ENCODE data around the gene MAP1B.

The MAP1B gene

DNA sequence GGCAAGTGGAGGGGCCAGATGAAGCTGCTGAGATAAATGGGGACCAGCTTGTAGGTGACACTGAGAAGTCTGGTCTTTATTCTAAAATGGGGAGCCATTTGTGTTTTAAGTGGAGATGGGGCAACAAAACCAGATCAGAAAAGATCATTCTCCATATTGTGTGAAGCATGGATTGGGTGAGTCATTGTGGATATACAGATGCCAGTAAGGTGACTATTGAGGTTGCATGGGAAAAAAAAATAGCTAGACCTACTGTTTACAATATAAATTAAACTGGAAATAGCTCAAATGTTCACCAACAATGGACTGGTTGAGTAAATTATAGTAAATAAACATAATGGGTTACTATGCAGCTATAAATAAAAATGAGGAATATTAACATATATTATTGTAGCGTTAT lies 5.4 kb upstream of the MAP1B start:
- no peak for DNase-seq

DNA sequence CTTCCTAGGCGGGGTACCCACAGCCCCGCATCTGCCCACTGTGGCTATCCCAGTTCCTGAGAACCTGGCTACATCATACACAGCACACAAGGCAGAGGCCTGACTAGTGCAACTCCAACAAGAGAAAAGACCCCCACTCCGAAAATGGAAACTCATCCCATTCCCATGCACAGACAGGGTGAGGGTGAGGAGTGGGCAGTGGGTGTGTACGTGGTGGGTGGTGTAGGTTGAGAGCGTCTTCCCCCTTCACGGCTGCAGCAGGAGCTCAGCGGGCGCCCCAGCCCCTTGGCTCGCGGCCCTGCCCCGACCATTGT lies 501 bp upstream of the MAP1B start:
- DNase-seq: no peak

DNA sequence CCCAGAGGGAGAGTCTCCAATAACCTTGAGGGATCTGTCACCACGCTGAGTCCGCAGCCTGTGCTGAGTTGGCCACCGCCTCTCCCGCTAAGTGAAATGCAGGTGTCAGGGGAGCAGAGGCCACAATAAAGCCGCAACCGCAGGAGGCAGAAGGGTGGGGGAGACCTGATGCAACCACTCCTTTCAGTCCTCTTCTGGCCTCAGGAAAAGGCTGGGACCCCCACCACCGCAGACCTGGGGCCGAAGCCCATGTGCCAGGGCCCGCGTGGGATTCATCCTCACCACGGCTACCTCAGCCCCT lies 576 bp downstream of the MAP1B start:
- no peak for DNase-seq

DNA sequence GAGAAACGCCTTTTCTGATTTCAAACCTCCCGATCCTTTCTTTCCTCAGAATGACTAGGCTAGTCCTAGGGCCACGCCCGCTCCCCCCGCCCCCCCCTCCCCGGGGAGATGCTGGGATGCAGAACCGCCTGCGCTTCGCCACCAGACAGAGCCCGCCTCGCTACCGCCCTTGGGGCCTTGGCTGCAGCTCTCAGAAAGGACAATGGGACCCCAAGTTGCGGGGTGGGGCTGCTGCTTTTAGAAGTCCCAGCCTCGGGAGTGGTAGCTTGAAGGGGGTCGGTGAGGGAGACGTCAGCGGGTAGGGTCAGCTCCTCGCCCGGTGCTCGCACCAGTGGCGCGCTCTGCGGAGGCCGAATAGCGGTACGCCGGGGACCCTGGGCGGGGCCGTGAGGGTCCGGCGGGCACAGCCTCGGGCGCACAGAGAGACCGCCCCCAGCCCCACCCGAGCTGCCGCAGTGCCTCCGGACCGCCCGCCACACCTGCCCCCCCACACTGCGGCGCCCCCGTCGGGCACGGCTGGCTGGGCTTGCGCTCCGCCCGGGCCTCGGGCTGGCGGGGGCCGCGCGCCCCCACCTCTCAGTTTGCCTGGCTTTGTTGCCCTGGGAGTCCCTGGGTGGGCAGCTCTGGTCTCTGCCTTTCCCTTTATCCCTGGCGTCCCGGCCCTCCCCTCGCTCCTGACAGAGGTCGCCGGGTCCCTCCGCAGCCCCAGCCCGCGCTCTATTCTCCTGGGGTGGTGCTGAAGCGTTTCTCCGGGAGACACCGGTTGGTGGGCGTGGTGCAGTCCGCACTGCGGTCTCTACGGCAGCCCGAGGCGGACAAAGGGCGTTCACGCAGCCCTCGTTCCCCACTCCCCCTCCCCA lies 1.2 kb downstream of the MAP1B start:
- peak; percentile 16 for DNase-seq

DNA sequence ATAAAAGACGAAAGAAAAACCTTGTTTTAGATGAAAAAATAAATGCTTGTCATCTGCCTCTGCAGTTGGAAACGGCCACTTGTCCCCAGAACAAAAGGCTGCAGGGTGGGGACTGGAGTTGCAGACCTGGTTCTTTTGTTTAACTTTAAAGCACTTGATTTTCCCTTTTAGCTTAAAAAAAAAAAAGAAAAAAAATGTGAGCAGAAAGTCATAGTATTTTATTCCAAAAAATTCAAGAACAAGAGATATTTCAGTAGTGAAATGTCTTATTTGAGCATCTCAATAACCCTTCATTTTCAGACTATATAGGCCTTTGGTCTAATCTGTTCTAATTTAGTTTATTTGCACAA lies 1.8 kb downstream of the MAP1B start:
- no peak for DNase-seq

DNA sequence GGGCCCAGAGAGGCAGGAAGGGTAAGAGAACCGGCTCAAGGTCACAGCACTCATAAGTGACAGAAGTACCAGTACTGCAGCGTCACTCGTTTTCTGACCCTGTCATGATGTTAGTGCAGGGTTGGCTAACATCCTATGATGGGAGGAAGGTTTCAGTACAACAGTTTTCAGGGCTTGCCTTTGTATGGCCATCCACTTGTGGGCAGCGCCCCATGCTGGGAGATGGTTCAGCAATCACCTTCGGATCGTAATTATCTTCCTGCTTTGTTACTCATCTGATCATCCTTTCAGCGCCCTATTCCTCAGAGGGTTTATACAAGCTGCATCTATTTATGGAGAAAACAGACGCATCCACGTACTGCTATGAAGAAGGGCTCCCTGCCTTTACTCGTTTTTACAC lies 2.4 kb downstream of the MAP1B start:
- no peak for DNase-seq

DNA sequence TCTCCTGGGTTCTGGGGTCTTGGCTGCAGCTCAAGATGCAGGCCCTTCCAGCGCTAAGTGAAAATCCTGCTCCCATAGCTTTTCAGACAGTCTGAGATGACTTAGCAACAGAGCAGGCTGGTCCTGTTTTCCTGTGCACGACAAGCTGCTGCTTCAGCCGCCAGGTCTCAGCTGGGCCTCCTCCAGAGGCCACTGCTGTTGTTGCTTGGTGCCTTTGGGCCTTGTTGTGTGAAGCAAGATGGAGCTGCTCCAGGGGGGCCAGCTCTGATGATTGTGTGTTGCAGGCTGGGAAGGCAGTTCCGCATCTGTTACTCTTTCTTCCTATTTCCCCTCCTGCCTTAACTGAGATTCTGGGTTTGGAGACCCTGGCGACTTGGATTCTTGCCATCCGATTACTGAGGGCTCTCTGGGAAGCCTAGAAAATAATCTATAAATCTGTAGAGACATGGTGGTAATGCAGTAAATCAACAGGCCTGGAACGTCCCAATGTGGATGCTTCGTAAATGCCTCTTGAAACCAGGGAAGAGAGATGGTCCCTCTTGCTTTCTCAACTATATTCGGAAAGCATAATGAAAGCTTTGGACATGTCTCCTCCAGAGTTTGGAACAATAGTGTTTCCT lies 3.2 kb downstream of the MAP1B start:
- DNase-seq: no peak

DNA sequence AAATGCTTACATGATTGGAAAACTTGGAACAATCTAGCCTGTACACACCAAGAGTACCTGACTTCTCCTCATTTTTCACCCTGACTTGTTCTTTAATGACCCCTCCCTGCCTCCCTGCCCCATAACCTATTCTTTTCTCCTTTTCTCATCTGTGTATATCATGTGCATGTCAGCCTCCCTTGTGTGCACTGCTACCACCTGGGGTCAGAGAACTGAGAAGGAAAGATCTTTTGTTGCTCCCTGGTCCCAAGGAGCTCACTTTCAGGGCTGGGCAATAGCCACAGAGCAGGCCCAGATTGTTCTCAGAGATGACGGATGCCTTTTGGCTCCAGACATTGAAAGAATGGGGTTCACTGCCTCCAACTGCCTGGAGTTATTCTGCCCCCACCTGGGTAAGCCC lies 5.1 kb downstream of the MAP1B start:
- DNase-seq: no peak

DNA sequence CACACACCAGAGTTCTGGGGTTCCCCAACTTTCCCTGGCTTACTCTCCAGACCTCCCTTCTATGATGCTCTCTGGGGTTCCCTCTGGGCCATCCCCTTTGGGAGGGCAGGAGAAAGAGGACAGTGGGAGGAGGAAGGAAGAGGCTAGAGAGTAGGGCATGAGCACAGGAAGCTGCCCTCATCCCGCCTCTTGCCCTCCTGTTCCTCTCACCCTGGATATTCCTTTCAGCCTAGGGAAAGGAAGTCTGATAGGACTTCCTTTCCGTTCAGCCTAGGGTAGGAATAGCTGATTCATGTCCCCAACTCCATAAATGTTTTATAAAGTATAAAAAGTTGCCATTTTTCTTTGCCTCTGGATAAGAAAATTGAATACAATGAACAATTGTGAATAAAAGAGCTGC lies 7.4 kb downstream of the MAP1B start:
- no peak for DNase-seq

DNA sequence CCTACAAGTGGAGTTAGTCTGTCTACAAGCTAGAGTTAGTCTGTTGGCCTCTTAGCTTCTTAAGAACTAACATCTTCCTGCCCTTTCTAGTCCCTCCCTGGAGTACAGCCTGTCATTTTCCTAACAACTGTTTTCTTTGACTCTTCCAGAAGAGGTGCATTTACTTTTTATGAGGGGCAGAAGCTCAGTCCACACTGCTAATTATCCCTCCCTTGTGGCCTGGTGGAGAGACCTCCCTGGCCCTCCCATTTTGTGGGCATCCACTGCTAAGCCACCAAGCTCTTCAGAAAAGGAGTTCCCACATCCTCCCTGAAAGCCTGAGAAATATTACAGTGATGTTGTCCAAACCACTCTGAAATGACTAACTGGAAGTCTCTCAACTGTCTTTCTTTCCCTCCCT lies 8.0 kb downstream of the MAP1B start:
- DNase-seq: no peak

DNA sequence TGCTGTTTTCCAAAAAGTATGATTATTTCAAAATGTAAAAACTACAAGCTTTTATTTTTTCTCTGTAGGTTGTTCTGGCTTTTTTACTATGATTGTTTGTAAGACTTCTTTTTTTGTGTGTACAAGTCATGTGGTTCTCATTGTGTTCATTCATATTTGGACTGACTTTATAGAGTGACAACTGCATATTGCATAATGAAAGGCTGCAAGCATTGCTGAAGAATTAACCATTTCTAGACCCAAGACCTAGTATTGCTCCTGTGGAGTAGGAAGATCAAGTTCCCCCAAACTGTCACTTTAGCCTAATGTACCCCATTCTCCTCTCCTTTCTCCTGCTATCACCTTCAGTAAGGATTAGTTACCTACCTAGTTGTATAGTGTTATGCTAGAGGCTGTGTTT lies 10.0 kb downstream of the MAP1B start:
- DNase-seq: no peak

DNA sequence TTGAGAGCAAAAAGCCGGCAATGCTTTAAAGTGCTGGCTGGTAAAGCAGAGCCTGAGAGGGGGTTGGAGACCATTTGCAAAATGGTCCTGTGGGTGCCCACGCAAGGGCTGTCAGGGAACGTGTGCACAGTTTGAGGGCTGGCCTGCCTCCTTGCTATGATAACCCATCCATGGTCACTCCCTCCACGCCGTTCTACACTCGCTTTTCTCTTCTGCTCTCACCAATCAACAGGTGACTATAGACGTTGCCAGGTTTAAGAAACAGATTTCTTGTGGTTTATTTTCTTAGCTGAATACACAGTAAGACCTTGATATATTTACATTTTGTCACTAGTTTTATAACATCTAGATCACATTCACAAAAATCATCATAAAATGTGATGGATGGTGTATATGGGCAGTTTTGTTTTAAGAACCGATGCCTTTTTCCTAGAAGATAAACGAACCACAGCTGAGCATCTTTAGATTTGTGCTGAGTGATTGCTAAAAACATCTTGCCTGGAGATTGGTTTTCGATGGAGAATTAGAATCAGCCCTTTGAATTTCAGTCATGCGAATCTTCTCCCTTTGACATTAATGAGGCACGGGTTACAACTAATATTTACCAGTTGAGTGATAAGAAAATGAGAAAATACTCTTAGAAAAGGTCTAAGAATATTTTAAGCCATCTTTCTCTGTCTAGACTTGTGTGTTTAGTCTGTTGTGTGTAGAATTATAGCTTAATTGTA lies 13.9 kb downstream of the MAP1B start:
- no peak for DNase-seq

DNA sequence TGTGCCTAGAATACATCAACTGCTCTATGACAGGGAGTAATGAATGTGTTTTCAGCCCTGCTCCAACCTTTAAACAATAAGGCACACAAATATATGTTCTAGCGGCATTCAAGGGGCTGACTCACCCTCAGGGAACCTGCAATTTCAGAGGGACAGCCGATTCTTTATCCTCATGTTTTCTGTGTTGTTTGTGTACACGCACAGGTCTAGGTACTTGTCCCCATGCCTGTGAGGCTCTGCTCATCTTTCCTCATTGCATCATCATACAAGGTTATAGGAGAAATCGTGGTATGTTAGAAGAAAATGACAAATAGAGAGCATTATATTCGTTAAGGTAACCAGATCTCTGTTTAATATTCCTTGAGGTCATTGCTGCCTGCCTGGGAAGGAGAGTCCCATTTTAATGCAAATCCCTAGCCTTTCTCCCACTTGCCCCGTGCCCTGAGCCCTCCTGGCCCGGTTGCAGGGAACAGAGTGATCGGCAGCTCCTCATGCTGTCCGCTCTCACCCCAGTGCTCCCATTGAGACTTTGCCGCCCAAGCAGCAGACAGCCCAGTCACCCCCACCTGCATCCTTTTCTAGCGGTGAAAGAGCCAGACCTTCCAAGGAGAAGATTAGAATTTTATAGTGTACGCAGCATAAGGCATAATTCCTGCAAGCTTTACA lies 14.6 kb downstream of the MAP1B start:
- no peak for DNase-seq

DNA sequence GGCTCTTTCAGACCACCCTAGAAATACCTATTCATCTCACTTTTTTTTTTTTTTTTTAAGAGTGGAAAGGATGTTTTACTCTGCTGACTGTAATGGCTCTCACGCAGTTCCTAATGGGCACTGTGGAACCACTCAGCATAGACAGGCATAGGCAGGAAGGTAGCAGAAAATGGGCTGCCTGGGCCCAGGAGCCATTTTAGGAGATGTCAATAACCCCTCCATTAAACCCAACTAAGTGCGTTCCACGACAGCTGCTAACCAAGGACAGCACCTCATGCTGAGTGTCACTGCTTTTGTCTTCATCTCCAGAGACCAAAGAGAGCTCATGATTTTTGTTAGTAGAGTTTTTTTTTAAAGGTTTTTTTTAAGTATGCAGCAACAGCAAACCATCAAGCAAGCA lies 15.3 kb downstream of the MAP1B start:
- DNase-seq: no peak

DNA sequence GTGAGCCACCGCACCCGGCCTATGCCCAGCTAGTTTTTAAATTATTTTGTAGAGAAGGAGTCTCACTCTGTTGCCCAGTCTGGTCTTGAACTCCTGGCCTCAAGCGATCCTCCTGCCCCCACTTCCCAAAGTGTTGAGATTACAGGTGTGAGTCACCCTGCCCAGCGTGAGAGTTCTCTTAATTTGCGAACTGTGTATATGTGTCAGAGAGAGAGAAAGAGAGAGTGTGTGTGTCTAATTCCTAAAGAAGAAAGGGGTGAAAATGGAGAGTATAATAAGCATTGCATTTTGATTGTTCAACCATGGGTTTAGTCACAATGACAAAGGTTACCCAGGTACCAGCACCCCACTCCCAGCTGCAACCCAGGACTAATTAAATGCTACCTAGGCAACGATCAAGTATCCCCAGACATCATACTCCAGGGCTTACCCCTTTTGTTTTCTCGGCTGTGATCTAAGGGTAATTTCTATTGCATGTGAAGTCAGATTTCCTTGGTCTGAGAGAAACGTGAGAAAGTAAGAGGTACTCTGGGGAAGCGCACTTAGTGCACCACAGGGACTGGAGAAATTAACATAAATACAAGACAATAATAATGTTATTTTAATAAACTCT lies 16.6 kb downstream of the MAP1B start:
- DNase-seq: no peak

DNA sequence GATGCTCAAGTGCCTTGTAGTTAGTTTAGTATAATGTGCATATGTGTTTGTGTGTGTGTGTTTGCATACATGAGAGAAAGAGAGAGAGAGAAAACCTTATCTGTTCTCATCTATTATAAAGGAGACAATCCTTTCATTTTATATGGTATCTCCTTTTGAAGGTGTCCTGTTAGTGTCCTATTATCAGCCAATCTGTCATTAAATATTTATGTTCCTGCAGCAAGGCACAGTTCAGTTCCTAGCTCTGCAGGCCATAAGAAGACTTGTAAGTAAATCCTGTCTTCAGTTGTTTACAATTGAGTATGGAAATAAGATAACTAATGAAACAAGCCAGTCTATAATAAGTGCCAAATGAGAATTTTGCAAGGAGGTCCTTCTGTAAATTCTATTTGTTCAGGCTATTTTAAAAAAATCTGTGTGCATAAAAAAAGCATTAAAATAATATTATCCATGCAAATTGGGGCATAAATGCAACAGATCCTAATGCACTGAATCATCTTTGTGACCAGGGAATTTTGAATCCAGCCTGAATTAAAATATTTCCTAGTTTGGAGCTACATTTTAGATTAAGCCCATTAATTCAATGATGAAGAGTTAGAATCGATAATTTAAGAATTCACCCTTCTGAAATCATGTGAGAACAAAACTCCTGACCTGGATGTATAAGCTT lies 18.1 kb downstream of the MAP1B start:
- DNase-seq: no peak

DNA sequence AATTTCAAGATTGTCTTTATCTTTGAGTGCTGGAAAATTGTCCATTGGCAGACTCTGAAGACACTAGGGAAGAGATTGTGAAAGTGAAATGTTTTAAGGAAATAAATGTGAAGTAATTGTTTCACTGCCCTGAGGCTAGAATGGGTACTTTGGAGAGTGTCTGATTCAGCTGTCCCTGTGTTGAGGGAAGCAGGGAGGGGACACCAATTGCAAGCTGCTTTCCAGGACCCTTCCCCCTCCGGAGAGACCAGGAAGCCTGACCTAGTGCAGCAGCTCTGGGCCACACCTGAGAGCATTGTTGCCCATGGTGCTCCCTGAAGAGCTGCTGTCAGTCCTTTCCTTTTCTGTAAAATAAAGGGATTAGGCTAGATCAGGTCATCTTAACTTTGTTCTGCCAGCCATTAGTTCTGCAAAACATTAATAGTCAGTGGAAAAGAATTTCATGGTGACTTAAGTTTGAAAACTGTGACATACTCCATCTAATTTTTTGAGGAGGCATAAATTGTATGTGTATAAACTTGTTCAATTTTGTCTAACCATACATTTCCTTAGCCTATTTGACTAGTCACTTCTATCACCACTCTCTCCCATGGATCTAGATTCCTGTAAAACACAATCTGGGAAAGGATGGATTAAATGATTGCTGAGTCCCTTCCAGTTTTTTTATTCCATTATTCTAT lies 18.8 kb downstream of the MAP1B start:
- no peak for DNase-seq

DNA sequence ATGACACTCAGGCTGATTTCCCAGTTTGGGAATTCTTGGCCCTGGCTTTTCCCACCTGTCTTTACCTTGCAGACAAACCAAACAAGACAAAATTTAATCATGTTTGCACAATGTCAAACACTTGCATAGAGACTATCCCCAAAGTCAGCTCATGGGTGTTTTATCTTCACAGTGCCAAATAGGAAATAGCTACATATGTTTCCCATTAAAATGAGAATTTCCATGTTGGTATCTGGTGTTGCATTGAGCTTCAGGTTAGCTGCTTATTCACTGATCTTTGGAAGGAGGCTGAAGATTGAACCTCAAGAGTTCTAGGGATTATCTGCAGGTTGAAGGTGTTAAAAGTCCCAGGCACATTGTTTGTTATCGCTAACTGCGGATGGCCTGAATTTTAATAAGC lies 19.5 kb downstream of the MAP1B start:
- no peak for DNase-seq

DNA sequence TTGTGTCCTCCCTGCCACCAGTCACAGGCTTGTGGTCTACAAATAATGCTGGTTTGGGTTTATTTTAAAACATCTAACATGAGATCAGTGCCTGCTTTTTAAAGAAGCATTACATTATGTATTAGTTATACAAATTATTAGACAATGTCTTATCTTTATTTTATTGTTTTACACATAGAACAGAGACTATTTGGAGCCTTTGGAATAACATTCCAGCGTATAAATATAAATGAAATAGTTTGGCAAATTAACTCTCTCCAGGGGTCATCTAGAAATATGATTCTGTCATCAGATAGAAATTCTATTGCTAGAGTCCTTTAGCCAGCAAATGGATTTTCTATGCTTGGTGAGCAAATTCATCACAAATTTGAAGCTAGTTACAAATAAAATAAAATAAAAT lies 22.4 kb downstream of the MAP1B start:
- no peak for DNase-seq

DNA sequence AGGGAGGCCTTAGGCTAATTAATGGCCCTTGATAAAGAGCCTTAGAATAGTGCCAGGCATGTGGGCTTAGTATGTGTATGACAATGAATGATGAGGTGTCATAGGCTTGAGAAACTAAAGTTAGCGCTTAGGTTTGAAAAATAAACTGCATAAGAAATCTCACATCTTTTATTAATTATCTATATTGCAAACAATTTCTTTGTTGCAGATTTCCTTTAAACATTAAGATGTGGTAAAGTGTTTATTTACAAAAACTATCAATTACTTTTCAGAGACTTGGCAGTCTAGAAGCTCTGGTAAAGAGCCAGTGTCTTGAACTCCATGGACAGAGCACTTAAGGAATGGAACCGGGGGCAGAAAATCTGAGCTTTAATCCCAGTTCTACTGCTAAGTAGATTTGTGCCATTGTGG lies 23.1 kb downstream of the MAP1B start:
- no peak for DNase-seq

DNA sequence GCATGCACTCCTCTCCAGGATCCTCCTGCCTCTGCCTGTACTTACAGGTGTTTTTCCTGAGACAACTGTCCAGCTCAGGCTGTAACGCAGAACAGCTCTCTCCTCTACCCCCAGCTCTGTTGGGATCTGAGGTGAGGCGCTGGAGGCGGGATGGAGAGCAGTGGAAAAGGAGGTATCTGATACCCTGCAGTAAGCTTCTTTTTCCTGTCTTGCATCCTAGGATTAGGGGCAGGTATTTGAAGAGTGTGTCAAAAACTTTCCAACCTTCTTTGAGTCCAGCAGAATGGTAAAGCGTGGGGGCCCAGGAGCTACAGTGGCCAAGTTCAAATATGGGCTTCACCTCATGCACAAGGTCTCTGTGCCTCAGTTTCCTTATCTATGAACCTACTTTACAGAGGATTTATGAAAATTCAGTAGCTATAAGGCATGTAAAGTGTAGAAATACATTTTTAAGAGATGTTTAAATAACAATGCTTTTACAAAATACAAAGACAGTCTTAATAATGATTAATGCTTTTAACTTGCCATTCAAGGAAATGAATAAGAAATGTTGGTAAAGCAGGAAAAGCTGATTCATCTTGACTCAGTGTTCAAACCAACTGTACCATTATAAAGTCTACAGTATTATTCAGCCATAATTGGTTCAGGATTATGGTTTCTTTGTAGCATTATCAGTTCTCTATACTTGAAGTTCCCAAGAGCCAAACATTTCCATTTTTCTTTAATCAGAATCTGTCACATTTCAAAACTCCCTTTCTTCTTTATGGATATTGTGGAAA lies 26.1 kb downstream of the MAP1B start:
- DNase-seq: no peak
